WERI-Rb-1 (cell line): ENCODE data around the gene GLIS1.

Source experiments
- DNase-seq: peaks from one replicate; pipeline ENCODE4 v3.0.0-alpha.2; 2020
- H3K27ac ChIP-seq: fragments of 250-450 bp; sonication (Bioruptor Pico); 2 replicates; pipeline ENCODE4 v1.5.1; 2020; ENCODE audit warnings: mild to moderate bottlenecking, moderate library complexity
- H3K27me3 ChIP-seq: fragments of 250-450 bp; sonication (Bioruptor Pico); 2 replicates; pipeline ENCODE4 v1.5.1; 2021; ENCODE audit warnings: mild to moderate bottlenecking, low read depth, moderate library complexity; ENCODE audit not compliant: insufficient read depth, severe bottlenecking
- H3K36me3 ChIP-seq: fragments of 250-450 bp; sonication (Bioruptor Pico); 2 replicates; pipeline ENCODE4 v1.5.1; 2020; ENCODE audit warnings: mild to moderate bottlenecking, moderate library complexity
- H3K4me3 ChIP-seq: 2 replicates; pipeline ENCODE4 v1.5.1; 2011; ENCODE audit warnings: low read depth, mild to moderate bottlenecking, control low read depth, low read length
- H3K9me3 ChIP-seq: fragments of 250-450 bp; sonication (Bioruptor Pico); 2 replicates; pipeline ENCODE4 v1.5.1; 2021; ENCODE audit warnings: mild to moderate bottlenecking, moderate library complexity; ENCODE audit not compliant: severe bottlenecking
- TF ChIP-seq, protein P1 (sequence below): IDR thresholded peaks from 2 replicates; pipeline ENCODE4 v1.5.1; 2011; ENCODE audit warnings: low read depth, mild to moderate bottlenecking, control low read depth, inconsistent platforms, low read length

GLIS1 gene

DNA sequence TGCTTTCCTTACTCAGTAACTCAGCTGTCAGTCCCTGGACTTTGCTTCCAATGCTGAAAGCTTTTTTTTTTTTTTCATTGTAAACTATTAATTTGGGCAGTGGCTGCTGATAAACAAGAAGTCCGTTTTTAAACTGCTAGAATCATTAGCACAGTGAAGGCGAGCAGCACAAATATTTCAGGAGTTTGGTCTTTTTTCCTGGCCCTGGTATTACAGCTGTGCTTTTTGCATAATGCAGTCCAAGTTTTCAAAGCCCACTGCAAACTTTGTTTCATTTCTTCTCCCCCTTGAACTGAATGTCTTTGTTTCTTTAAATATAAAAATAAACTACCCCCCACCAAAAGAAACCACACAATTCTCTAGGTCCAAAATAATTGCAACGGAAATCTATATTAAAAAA is 6.6 kb downstream of the GLIS1 start:
- DNase-seq = no peak
- H3K27me3 ChIP-seq = no peaks in the 10 kb centered on the region
- no peak overlapping the region for H3K4me3 ChIP-seq

DNA sequence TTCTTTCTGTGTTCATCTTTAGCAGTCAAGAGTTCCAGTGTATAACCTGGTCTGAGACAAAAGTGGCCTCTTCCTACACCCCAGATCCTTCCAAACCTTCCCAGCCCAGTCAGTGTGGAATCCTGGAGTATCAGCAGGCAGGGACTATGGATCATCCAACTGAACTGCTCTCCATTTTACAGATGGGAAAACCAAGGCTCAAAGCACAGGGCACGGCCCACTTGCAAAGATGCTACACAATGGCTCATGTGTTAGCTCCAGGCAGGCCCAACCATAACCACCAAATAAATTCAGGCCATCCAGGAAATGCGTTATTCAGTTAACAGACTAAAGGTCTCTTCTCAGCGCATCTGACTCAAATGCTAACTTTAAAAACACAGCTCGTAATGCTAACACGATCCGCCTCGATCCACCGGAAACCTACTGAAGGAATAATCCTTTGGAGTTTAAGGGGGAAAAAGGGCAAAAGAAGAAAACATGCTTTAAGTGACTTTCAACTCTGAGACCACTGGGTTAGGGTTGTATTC is 7.1 kb downstream of the GLIS1 start:
- H3K4me3 ChIP-seq = no peak overlapping the region
- no peak for DNase-seq
- no peak overlapping the region for H3K27ac ChIP-seq
- TF ChIP-seq, protein P1, sequence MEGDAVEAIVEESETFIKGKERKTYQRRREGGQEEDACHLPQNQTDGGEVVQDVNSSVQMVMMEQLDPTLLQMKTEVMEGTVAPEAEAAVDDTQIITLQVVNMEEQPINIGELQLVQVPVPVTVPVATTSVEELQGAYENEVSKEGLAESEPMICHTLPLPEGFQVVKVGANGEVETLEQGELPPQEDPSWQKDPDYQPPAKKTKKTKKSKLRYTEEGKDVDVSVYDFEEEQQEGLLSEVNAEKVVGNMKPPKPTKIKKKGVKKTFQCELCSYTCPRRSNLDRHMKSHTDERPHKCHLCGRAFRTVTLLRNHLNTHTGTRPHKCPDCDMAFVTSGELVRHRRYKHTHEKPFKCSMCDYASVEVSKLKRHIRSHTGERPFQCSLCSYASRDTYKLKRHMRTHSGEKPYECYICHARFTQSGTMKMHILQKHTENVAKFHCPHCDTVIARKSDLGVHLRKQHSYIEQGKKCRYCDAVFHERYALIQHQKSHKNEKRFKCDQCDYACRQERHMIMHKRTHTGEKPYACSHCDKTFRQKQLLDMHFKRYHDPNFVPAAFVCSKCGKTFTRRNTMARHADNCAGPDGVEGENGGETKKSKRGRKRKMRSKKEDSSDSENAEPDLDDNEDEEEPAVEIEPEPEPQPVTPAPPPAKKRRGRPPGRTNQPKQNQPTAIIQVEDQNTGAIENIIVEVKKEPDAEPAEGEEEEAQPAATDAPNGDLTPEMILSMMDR = no peak
- no peaks in the 10 kb centered on the region for H3K36me3 ChIP-seq
- no peaks in the 10 kb centered on the region for H3K9me3 ChIP-seq
- no peaks in the 10 kb centered on the region for H3K27me3 ChIP-seq

More for the DNA sequence above, 6.6 kb downstream of the GLIS1 start:
- H3K9me3 ChIP-seq = no peaks in the 10 kb centered on the region
- TF ChIP-seq, protein P1 = no peak
- H3K36me3 ChIP-seq = no peaks in the 10 kb centered on the region
- H3K27ac ChIP-seq = no peak overlapping the region

DNA sequence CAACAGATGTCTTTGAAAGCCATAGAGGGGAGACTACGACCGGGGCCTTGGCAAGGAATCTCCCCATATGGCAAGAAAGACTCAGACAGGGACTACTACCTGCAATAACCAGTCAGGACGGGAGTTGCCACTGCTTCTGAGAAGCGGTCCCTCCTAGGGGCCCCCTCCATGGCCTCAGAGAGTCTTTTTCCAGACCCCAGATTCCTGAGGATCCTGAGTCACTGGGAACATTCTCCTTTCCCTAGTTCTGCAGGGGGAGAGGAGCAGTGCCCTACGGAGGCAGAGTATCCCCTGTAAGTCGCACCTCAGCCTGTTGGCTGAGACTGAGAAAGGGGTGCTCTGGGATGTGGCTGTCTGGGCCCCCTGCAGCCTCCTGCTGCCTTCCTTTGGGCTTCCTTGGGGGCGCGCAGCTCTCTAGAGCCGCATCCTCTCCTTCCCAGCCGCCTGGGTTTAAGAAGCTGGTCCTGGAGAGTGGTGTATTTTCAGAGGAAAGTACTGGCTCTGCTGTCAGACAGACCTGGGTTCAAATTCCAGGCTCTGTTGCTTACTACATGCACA is 7.8 kb downstream of the GLIS1 start:
- H3K36me3 ChIP-seq = no peaks in the 10 kb centered on the region
- H3K9me3 ChIP-seq = no peaks in the 10 kb centered on the region
- TF ChIP-seq, protein P1 = no peak
- no peak overlapping the region for H3K4me3 ChIP-seq
- H3K27me3 ChIP-seq = no peaks in the 10 kb centered on the region
- no peak overlapping the region for H3K27ac ChIP-seq
- no peak for DNase-seq

DNA sequence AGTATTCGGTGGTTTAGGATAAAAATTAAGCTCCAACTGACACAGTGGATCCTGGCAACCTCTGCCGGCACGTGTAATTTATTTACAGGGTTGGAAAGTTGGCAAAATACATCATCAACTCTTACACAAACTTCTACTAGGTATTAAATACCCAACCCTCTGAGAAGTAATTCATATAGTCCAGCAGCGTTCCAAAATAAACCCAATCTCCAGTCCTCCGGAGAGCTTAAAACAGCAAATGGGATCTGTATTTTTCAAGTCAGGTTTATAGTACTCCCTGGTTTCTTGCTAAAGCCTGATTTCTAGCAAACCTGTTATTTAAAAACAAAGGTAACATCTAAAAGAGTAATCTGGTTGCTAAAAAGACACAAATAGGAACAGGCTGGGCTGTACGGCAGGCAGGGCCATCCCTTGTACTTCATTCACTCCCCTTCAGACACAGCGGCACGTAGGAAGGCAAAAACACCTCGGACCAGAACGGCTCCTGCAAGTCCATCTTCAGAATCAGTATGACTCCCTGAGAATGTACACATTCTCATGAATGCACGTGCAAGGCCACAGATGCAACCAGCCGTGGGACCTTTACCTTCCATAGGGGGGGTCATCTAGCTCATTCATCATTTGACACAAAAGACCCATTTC is 8.6 kb downstream of the GLIS1 start:
- DNase-seq = no peak
- Histone ChIP-seq H3K9me3 (no peaks in the 10 kb centered on the region), H3K4me3 (no peak overlapping the region), H3K27ac (no peak overlapping the region), H3K36me3 (no peaks in the 10 kb centered on the region), H3K27me3 (no peaks in the 10 kb centered on the region)
- TF ChIP-seq, protein P1 = no peak

DNA sequence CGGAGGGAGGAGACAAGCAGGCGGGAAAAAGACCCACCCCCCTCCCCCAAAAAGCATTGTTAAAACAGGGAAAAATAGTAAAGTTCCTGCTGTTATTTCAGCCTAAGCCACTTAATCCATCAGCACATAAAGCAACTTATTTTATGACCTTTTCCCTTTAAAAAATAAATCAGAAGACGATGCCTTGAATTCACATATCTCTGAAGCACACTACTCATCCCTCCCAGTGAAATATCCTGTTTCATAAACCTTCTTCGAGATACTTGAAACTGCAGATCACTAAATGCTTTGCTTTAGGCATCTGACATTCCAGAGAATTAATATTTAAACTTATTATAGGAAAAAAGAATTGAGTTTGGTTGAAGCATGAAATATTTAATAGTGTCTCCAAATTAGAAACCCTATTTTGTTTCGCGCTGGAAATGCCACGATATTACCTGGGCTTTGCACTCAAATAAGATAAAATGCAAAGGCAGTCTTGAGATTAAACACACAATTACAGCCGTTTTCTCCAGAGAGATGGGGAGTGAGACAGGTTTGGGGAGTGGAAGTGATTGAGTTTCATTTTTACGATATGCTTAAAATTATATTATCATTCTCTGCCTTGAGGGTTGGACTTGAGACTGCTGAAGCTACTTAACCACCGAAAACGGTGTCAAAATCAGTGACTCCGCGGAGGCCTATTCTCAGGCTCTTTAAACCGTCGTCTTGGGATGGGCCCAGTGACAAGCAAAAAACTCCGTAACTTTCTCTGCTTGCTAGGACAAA is 9.3 kb downstream of the GLIS1 start:
- no peak for DNase-seq
- no peaks in the 10 kb centered on the region for H3K27me3 ChIP-seq
- no peak overlapping the region for H3K4me3 ChIP-seq
- TF ChIP-seq, protein P1 = no peak
- H3K36me3 ChIP-seq = no peaks in the 10 kb centered on the region
- no peaks in the 10 kb centered on the region for H3K9me3 ChIP-seq
- H3K27ac ChIP-seq = no peak overlapping the region
